Measurements from ENCODE around the gene PHLDA3.

PHLDA3 gene

GRCh38 chr1:201461645-201462441 is 7.1 kb downstream of the PHLDA3 start:
- no peak for TF ChIP-seq CTCF (IDR thresholded peaks at IDR 0.05; ENCODE audit: insufficient read depth, low read length, poor library complexity, severe bottlenecking)
- DNase-seq (ENCODE audit: extremely low read depth, insufficient read length): no peak
- Histone ChIP-seq H3K4me3 (replicated peaks; ENCODE audit: low read depth, low read length) (no peak overlapping the region), H3K27me3 (replicated peaks; ENCODE audit: control insufficient read depth, insufficient read depth, low read length) (no peaks in the 10 kb centered on the region), H3K36me3 (ENCODE audit: control insufficient read depth, insufficient read depth, low read length) (peaks cover 18% of the 10 kb centered on the region)

- Histone ChIP-seq H3K36me3 (ENCODE audit: control insufficient read depth, insufficient read depth, low read length) (peaks cover 15% of the 10 kb centered on the region), H3K4me3 (replicated peaks; ENCODE audit: low read depth, low read length) (no peak overlapping the region), H3K27me3 (replicated peaks; ENCODE audit: control insufficient read depth, insufficient read depth, low read length) (no peaks in the 10 kb centered on the region)
- TF ChIP-seq CTCF (IDR thresholded peaks at IDR 0.05; ENCODE audit: insufficient read depth, low read length, poor library complexity, severe bottlenecking): no peak
- DNase-seq (ENCODE audit: extremely low read depth, insufficient read length): no peak
Observed at GRCh38 chr1:201460814-201461644, 8.0 kb downstream of the PHLDA3 start.

- peaks cover 5% of the 10 kb centered on the region for H3K36me3 ChIP-seq (ENCODE audit: control insufficient read depth, insufficient read depth, low read length)
- no peak for DNase-seq (ENCODE audit: extremely low read depth, insufficient read length)
Observed at GRCh38 chr1:201459775-201460174, 9.2 kb downstream of the PHLDA3 start.

GRCh38 chr1:201459052-201459451 is 9.9 kb downstream of the PHLDA3 start:
- DNase-seq (ENCODE audit: extremely low read depth, insufficient read length): no peak
- no peaks in the 10 kb centered on the region for H3K27me3 ChIP-seq (replicated peaks; ENCODE audit: control insufficient read depth, insufficient read depth, low read length)
- H3K4me3 ChIP-seq (replicated peaks; ENCODE audit: low read depth, low read length): no peak overlapping the region
- peaks cover 2% of the 10 kb centered on the region; the same call in 1 of the 2 replicates for H3K36me3 ChIP-seq (ENCODE audit: control insufficient read depth, insufficient read depth, low read length)
- no peak for TF ChIP-seq CTCF (IDR thresholded peaks at IDR 0.05; ENCODE audit: insufficient read depth, low read length, poor library complexity, severe bottlenecking)

More at GRCh38 chr1:201459775-201460174, 9.2 kb downstream of the PHLDA3 start:
- Histone ChIP-seq H3K4me3 (replicated peaks; ENCODE audit: low read depth, low read length) (no peak overlapping the region), H3K27me3 (replicated peaks; ENCODE audit: control insufficient read depth, insufficient read depth, low read length) (no peaks in the 10 kb centered on the region)
- TF ChIP-seq CTCF (IDR thresholded peaks at IDR 0.05; ENCODE audit: insufficient read depth, low read length, poor library complexity, severe bottlenecking): no peak

- Histone ChIP-seq H3K27me3 (replicated peaks; ENCODE audit: control insufficient read depth, insufficient read depth, low read length) (no peaks in the 10 kb centered on the region), H3K36me3 (ENCODE audit: control insufficient read depth, insufficient read depth, low read length) (no peaks in the 10 kb centered on the region), H3K4me3 (replicated peaks; ENCODE audit: low read depth, low read length) (no peak overlapping the region)
- no peak for TF ChIP-seq CTCF (IDR thresholded peaks at IDR 0.05; ENCODE audit: insufficient read depth, low read length, poor library complexity, severe bottlenecking)
- no peak for DNase-seq (ENCODE audit: extremely low read depth, insufficient read length)
Observed at GRCh38 chr1:201457508-201457960, 11.5 kb downstream of the PHLDA3 start.

All from GM06990 (cell line).